Gastroesophageal sphincter (tissue), 3 donors: ENCODE data around the gene TMCC3.
"Not testable (repeated sequence)": the region's sequence is repeated elsewhere in the genome, so short reads cannot be mapped to it uniquely, and the experiment has no call there.

Experiments used
- POLR2A ChIP-seq, 2 donors: fragments of 450-650 bp; IDR thresholded peaks; one replicate each; pipeline ENCODE4 v1.6.1; 2017; ENCODE audit warnings: antibody characterized with exemption in 2 of 2, mild to moderate bottlenecking in 2 of 2, moderate library complexity in 1 of 2
- POLR2AphosphoS5 ChIP-seq: sonication (generic); formaldehyde crosslinking; IDR thresholded peaks from one replicate; pipeline ENCODE4 v1.6.1; 2017; ENCODE audit warnings: antibody characterized with exemption
- TF ChIP-seq, protein P1 (sequence below), 4 experiments: fragments of 200-600 bp in 2 of 4; fragments of 450-650 bp in 2 of 4; sonication (generic) in 1 of 4; IDR thresholded peaks; one replicate each; pipeline ENCODE4 v1.5.1; 2017 to 2019; ENCODE audit warnings: antibody characterized with exemption in 4 of 4, mild to moderate bottlenecking in 2 of 4, moderate library complexity in 2 of 4

DNA sequence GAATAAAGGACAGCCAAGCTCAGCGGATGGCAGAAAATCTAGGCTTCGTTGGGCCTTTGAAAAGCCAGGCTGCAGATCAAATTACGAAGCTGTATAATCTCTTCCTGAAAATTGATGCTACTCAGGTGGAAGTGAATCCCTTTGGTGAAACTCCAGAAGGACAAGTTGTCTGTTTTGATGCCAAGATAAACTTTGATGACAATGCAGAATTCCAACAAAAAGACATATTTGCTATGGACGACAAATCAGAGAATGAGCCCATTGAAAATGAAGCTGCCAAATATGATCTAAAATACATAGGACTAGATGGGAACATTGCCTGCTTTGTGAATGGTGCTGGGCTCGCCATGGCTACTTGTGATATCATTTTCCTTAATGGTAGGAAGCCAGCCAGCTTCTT lies 101.5 kb downstream of the TMCC3 start:
- TF ChIP-seq, protein P1, sequence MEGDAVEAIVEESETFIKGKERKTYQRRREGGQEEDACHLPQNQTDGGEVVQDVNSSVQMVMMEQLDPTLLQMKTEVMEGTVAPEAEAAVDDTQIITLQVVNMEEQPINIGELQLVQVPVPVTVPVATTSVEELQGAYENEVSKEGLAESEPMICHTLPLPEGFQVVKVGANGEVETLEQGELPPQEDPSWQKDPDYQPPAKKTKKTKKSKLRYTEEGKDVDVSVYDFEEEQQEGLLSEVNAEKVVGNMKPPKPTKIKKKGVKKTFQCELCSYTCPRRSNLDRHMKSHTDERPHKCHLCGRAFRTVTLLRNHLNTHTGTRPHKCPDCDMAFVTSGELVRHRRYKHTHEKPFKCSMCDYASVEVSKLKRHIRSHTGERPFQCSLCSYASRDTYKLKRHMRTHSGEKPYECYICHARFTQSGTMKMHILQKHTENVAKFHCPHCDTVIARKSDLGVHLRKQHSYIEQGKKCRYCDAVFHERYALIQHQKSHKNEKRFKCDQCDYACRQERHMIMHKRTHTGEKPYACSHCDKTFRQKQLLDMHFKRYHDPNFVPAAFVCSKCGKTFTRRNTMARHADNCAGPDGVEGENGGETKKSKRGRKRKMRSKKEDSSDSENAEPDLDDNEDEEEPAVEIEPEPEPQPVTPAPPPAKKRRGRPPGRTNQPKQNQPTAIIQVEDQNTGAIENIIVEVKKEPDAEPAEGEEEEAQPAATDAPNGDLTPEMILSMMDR (IDR thresholded peaks at IDR 0.05), result not testable (repeated sequence)
- TF ChIP-seq POLR2AphosphoS5; POLR2A (IDR thresholded peaks at IDR 0.05): not testable (repeated sequence)
